ENCODE results near the gene FKBP11.

The FKBP11 gene

DNA sequence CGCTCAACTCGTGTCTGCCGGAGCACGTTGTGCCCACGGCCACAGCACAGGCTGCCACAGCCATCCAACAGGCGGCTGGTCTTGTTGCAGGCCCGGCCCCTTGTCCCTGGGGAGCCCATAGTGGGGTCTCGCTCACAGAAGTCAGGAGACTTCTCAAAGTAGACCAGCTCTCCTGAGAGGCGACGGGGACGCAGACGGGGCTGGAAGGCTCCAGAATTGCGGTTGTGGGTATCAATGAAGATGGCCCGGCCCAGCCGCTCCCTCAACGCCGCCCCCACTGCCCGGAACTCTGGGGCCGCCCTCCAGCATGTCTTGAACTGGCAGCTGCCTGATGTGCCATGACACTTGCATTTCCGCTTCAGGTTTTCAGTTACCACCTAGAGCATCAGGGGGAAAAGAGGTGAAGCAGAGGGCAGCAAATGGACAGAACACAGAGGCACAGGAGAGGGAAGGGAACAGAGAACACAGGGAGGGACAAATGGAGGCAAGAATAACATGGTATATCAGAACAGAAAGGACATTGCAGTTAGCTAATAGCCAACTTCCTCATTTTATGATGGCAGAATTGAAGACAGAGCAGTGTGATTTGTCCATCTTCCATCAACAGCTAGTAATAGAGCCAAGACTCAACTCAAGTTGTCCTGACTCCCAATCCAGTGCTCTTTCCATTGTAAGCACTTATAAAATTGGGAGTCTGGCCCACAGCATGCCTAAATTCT is 41.0 kb upstream of the FKBP11 start:
- peaks cover 54% of the 10 kb centered on the region for H3K4me1 Mint-ChIP-seq
- H3K9me3 Mint-ChIP-seq: no peaks in the 10 kb centered on the region
- H3K27ac Mint-ChIP-seq: no peak overlapping the region
- TF ChIP-seq, protein P1, sequence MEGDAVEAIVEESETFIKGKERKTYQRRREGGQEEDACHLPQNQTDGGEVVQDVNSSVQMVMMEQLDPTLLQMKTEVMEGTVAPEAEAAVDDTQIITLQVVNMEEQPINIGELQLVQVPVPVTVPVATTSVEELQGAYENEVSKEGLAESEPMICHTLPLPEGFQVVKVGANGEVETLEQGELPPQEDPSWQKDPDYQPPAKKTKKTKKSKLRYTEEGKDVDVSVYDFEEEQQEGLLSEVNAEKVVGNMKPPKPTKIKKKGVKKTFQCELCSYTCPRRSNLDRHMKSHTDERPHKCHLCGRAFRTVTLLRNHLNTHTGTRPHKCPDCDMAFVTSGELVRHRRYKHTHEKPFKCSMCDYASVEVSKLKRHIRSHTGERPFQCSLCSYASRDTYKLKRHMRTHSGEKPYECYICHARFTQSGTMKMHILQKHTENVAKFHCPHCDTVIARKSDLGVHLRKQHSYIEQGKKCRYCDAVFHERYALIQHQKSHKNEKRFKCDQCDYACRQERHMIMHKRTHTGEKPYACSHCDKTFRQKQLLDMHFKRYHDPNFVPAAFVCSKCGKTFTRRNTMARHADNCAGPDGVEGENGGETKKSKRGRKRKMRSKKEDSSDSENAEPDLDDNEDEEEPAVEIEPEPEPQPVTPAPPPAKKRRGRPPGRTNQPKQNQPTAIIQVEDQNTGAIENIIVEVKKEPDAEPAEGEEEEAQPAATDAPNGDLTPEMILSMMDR (IDR thresholded peaks at IDR 0.05): no peak
- H3K4me3 Mint-ChIP-seq: no peak overlapping the region
- H3K36me3 Mint-ChIP-seq (ENCODE audit: low read depth): no peaks in the 10 kb centered on the region
- DNase-seq: no peak
- H3K27me3 Mint-ChIP-seq (ENCODE audit: low read depth, poor library complexity): peaks cover 43% of the 10 kb centered on the region

DNA sequence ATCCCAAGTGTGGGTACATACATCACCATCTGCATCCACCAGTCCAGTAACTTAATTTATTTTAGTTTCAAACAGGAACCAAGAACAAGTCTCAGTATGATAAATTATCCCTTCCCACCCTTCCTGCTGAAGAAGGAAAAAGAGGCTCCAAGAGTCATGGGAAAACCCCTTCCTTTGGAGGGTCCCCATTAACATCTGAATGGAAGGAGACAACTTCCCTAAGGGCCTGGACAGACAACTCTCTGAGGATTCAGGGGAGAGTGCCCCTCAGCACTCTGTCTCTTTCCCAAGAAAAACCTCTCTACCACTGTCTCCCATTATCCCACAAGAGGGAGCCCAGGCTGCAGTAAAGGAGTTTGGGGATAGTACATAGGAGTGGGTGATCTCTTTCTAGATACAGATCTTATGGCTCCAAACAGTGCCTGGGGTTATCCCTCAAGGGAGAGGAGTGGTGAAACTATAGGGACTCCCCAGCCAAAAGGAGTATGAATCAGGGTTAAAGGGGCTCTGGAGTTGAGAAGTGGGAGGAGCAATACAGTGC is 40.1 kb upstream of the FKBP11 start:
- no peaks in the 10 kb centered on the region for H3K9me3 Mint-ChIP-seq
- peaks cover 33% of the 10 kb centered on the region for H3K27me3 Mint-ChIP-seq (ENCODE audit: low read depth, poor library complexity)

DNA sequence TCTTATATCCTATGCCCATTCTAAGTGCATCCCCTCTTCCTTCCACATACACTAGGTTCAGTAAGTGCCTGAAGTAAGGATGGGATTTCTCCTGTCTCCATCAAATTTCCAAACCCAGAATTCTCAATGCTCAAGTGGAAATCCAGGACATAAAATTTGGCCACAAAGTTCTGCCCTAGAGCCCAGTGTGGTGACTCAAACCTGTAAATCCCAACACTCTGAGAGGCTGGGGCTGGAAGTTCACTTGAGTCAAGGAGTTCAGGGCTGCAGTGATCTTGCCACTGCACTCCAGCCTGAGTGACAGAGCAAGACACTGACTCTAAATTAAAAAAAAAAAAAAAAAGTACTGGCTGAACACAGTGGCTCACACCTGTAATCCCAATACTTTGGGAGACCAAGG is 36.5 kb upstream of the FKBP11 start:
- Mint-ChIP-seq H3K4me1 (peaks cover 45% of the 10 kb centered on the region), H3K27me3 (ENCODE audit: low read depth, poor library complexity) (peaks cover 11% of the 10 kb centered on the region), H3K9me3 (no peaks in the 10 kb centered on the region), H3K4me3 (no peak overlapping the region), H3K36me3 (ENCODE audit: low read depth) (no peaks in the 10 kb centered on the region), H3K27ac (no peak overlapping the region)
- no peak for DNase-seq
- TF ChIP-seq, protein P1 (IDR thresholded peaks at IDR 0.05): no peak

More for the DNA sequence above, 40.1 kb upstream of the FKBP11 start:
- TF ChIP-seq, protein P1 (IDR thresholded peaks at IDR 0.05): no peak
- DNase-seq: no peak
- H3K36me3 Mint-ChIP-seq (ENCODE audit: low read depth): no peaks in the 10 kb centered on the region
- H3K27ac Mint-ChIP-seq: no peak overlapping the region
- H3K4me1 Mint-ChIP-seq: peaks cover 53% of the 10 kb centered on the region
- H3K4me3 Mint-ChIP-seq: no peak overlapping the region

DNA sequence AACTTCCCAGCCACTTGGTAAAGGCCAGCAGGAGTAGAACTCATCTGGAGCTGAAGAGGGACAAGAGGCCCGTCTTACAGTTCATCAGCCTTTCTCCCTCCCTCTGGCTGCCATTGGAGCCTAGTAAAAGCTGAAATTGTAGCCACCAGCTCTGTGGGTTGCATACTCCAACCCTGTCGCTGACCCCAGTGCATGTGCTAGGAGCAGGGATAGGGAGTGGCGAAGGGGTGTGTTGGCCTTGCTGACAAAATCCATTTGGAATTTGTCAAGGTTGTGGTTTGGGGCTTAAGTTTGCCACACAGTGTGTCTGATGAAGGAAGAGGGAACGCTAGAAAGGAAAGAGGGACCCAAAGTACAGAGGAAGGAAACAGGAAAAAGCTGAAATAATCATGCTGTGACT is 36.0 kb upstream of the FKBP11 start:
- DNase-seq: no peak
- Mint-ChIP-seq H3K27ac (no peak overlapping the region), H3K9me3 (no peaks in the 10 kb centered on the region), H3K36me3 (ENCODE audit: low read depth) (peaks cover under 1% of the 10 kb centered on the region), H3K27me3 (ENCODE audit: low read depth, poor library complexity) (peaks cover 11% of the 10 kb centered on the region), H3K4me1 (peaks cover 43% of the 10 kb centered on the region), H3K4me3 (no peak overlapping the region)
- TF ChIP-seq, protein P1 (IDR thresholded peaks at IDR 0.05): no peak

DNA sequence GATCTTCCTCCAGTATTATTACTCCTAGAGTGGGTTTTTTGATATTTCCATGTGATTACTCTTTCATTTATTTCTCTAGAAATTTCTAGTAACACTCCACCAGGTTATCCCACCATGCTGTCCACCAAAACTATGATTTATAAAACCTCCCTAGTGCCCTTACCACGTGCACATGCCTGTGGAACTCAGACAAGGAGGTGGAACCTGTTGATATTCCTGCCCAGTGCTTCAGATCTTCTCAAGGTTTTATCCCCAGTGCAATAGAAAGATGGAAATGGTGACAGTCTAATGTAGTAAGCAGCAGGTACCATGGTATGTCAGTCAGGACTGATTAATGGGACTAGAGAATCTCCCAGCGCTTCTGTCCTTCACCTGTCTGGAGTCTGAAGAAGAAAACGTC is 35.5 kb upstream of the FKBP11 start:
- Mint-ChIP-seq H3K27ac (no peak overlapping the region), H3K4me1 (peaks cover 43% of the 10 kb centered on the region), H3K9me3 (no peaks in the 10 kb centered on the region), H3K36me3 (ENCODE audit: low read depth) (peaks cover 4% of the 10 kb centered on the region), H3K4me3 (no peak overlapping the region), H3K27me3 (ENCODE audit: low read depth, poor library complexity) (peaks cover 8% of the 10 kb centered on the region)
- no peak for DNase-seq
- TF ChIP-seq, protein P1 (IDR thresholded peaks at IDR 0.05): no peak

DNA sequence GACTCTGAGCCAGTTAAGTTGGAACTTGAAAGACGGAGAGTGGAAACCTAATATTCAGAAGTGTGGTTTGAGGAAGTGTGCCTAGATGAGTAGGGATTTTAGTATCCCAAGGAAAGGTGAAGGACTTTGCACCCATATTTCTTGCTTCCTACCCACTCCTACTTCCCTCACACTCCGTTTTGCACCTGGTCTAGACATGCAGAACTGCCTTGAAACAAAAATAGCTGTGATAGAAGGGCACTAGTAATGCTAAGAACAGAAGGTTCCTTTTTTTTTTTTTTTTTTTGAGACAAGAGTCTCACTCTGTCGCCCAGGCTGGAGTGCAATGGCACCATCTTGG is 32.7 kb upstream of the FKBP11 start:
- H3K27ac Mint-ChIP-seq: peak overlapping the region; percentile 94
- TF ChIP-seq, protein P1 (IDR thresholded peaks at IDR 0.05): no peak
- H3K4me3 Mint-ChIP-seq: peak overlapping the region; percentile 99
- H3K4me1 Mint-ChIP-seq: peaks cover 58% of the 10 kb centered on the region
- H3K36me3 Mint-ChIP-seq (ENCODE audit: low read depth): peaks cover 22% of the 10 kb centered on the region
- H3K27me3 Mint-ChIP-seq (ENCODE audit: low read depth, poor library complexity): peaks cover 6% of the 10 kb centered on the region
- DNase-seq: no peak
- H3K9me3 Mint-ChIP-seq: no peaks in the 10 kb centered on the region

All from nephron progenitor cell (in vitro differentiated cells).